ENCODE results near the gene CAPZA2. TPM values are rescaled to one million over a fixed set of nuclear protein-coding genes. Genes with fewer than 3 reads are reported as not detected.
A peak's percentile ranks its signal among the peaks of the same experiment; 100 is the strongest.
"Not testable (repeated sequence)": the region's sequence is repeated elsewhere in the genome, so short reads cannot be mapped to it uniquely, and the experiment has no call there.

CAPZA2 gene
- total RNA-seq (2014; rRNA removed; shearing (Covaris generic)) = 116 and 152 TPM in 2 replicates

DNA sequence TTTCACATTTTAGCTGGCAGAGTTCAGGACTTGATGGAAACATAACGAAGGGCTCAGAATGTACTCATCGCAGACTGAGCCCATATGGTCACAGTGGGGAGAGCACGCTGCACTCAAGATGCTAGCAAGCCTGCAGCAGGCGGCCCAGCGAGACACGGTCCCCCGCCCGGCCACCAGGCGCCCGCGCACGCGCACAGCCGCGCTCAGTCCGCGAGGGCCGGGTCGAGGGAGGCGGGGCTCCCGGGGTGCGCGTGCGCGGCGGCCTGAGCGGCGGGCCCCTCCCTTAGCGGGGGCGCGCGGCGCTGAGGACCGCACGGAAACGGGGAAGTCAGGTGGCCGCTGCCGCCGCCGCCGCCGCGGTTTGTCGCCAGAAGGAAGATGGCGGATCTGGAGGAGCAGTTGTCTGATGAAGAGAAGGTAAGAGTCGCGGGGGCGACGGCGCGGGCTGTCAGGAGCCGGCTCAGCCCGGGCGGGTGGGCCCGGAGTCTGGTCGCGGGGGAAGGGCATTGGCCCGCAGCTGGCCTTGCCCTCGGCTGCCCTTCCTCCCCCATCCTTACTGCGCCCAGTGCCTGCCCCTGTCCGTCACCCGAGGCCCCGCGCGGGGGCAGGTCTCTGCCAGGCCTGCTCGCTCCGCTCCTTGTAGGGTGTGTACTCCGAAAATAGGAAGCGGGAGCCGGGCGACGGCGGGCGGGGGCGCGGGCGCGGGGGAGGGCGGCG lies at the start of gene CAPZA2:
Gene CAPZA2 (plus strand): TSS at position 354 of the 717 bp plus-strand sequence. CDS start 25 bp downstream, at position 379.
- Histone ChIP-seq H3K36me3 (replicated peaks; ENCODE audit: control insufficient read depth, insufficient read depth, low read length) (no peaks in the 10 kb centered on the region), H3K4me3 (ENCODE audit: insufficient read depth, low read depth, low read length) (peak within 1 kb of the TSS; percentile 96), H3K27me3 (ENCODE audit: control insufficient read depth, insufficient read depth, low read length) (no peaks in the 10 kb centered on the region)
- peak; percentile 100 for DNase-seq

DNA sequence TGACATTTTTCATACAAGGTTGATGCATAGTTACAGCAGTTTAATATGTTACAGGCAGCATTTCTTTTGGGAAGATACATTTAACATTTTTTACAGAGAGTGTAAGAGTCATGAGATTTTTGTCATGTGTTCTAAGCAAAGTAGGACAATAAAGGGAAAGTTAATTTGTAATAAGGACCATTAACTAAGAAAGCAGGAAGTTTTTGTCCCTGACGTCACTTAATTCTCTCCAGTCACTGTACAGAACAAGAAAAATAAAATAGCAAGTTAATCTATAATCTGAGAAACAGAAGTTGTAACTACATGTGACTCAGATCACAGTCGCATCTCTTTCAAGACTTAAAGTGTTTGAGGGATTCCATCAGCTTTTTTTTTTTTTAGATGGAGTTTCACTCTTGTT lies 49.5 kb upstream of the CAPZA2 start:
- no peaks in the 10 kb centered on the region for H3K36me3 ChIP-seq (replicated peaks; ENCODE audit: control insufficient read depth, insufficient read depth, low read length)
- H3K27me3 ChIP-seq (ENCODE audit: control insufficient read depth, insufficient read depth, low read length) = no peaks in the 10 kb centered on the region
- no peak for DNase-seq
- no peak overlapping the region for H3K4me3 ChIP-seq (ENCODE audit: insufficient read depth, low read depth, low read length)

- H3K27me3 ChIP-seq (ENCODE audit: control insufficient read depth, insufficient read depth, low read length); H3K4me3 ChIP-seq (ENCODE audit: insufficient read depth, low read depth, low read length); H3K36me3 ChIP-seq (replicated peaks; ENCODE audit: control insufficient read depth, insufficient read depth, low read length); DNase-seq: not testable (repeated sequence)
These were observed 49.0 kb upstream of the CAPZA2 start for GRCh38 chr7:116813371-116813770.

DNA sequence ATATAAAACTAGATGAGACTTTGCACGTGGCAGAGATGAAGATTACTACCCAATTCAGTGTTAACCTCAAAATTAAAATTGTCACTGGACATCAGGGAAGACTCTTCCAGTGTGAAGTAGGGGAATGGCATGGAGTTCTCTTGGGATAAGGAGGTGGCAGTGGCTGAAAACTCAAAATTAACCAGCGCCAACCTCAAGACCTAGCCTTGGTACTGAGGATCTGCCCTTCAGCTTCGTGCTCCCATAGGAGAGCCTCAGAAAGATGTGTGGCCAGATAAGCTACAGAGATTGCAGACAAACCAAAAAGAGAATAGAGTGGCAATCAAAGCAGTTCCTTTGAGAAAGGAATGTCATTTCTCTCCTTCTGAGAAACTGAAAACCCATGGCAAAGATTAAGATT lies 47.3 kb upstream of the CAPZA2 start:
- H3K36me3 ChIP-seq (replicated peaks; ENCODE audit: control insufficient read depth, insufficient read depth, low read length) = no peaks in the 10 kb centered on the region
- no peak for DNase-seq
- H3K4me3 ChIP-seq (ENCODE audit: insufficient read depth, low read depth, low read length) = no peak overlapping the region
- H3K27me3 ChIP-seq (ENCODE audit: control insufficient read depth, insufficient read depth, low read length) = no peaks in the 10 kb centered on the region

DNA sequence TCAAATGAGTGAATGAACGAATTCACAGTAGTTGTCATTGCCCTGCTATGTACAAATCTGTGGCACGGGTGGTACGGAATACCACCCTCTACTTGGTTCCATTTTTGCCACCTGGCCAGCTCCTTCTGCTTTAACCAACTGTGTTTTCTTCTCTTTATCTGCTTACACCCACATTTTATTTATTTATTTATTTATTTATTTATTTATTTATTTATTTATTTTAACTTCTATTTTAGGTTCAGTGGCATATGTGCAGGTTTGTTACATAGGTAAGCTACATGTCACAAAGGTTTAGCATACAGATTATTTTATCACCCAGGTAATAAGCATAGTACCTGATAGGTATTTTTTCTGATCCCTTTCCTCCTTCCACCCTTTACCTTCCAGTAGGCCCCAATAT lies 42.2 kb upstream of the CAPZA2 start:
- H3K4me3 ChIP-seq (ENCODE audit: insufficient read depth, low read depth, low read length) = no peak overlapping the region
- H3K27me3 ChIP-seq (ENCODE audit: control insufficient read depth, insufficient read depth, low read length) = no peaks in the 10 kb centered on the region
- DNase-seq = no peak
- no peaks in the 10 kb centered on the region for H3K36me3 ChIP-seq (replicated peaks; ENCODE audit: control insufficient read depth, insufficient read depth, low read length)

- not testable (repeated sequence) for H3K27me3 ChIP-seq (ENCODE audit: control insufficient read depth, insufficient read depth, low read length); H3K36me3 ChIP-seq (replicated peaks; ENCODE audit: control insufficient read depth, insufficient read depth, low read length); H3K4me3 ChIP-seq (ENCODE audit: insufficient read depth, low read depth, low read length); DNase-seq
These were observed 40.7 kb upstream of the CAPZA2 start for GRCh38 chr7:116821647-116822046.

DNA sequence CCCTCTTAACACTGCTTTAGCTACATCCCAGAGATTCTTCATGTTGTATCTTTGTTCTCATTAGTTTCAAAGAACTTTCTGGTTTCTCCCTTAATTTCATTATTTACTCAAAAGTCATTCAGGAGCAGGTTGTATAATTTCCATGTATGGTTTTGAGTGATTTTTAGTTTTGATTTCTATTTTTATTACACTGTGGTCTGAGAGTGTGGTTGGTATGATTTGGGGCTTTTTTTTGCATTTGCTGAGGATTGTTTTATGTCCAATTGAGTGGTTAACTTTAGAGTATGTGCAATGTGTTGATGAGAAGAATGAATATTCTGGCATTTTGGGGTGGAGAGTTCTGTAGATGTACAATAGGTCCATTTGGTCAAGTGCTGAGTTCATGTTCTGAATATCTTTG lies 37.9 kb upstream of the CAPZA2 start:
- Histone ChIP-seq H3K36me3 (replicated peaks; ENCODE audit: control insufficient read depth, insufficient read depth, low read length) (no peaks in the 10 kb centered on the region), H3K4me3 (ENCODE audit: insufficient read depth, low read depth, low read length) (no peak overlapping the region), H3K27me3 (ENCODE audit: control insufficient read depth, insufficient read depth, low read length) (no peaks in the 10 kb centered on the region)
- DNase-seq = no peak

DNA sequence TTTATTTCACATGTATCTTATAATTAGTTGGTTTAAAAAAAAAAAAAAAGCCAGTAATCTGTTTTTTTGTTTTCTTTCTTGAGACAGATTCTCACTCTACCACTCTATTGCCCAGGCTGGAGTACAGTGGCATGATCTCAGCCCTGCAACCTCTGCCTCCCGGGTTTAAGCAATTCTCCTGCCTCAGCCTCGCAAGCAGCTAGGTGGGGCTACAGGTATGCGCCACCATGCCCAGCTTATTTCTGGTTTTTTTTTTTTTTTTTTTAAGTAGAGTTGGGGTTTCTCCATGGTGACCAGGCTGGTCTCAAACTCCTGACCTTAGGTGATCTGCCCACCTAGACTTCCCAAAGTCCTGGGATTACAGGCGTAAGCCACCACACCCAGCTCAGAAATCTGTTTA lies 34.1 kb upstream of the CAPZA2 start:
- Histone ChIP-seq H3K4me3 (ENCODE audit: insufficient read depth, low read depth, low read length) (no peak overlapping the region), H3K27me3 (ENCODE audit: control insufficient read depth, insufficient read depth, low read length) (no peaks in the 10 kb centered on the region), H3K36me3 (replicated peaks; ENCODE audit: control insufficient read depth, insufficient read depth, low read length) (no peaks in the 10 kb centered on the region)
- no peak for DNase-seq

DNA sequence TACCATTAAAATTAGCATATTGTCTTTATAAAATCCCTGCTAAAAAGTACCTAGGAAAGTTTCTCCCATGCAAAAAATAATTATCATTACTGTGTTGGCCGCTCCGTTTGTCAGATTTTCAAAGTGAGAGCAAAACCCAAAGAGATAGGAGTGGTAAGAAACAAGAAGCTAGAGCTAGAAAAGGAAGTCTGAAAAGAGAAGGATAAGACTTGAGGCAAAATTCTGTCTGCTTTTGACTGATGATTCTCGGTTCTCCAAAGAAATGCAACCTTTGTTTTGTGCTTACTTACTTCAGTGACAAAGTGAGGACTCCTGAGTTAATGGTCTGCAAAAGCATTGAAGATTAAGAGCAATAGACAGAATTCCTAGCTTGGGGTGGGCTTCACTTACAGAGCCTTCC lies 33.3 kb upstream of the CAPZA2 start:
- H3K27me3 ChIP-seq (ENCODE audit: control insufficient read depth, insufficient read depth, low read length) = no peaks in the 10 kb centered on the region
- no peaks in the 10 kb centered on the region for H3K36me3 ChIP-seq (replicated peaks; ENCODE audit: control insufficient read depth, insufficient read depth, low read length)
- H3K4me3 ChIP-seq (ENCODE audit: insufficient read depth, low read depth, low read length) = no peak overlapping the region
- no peak for DNase-seq

- DNase-seq = no peak
These were observed 32.9 kb upstream of the CAPZA2 start for GRCh38 chr7:116829493-116829892.

DNA sequence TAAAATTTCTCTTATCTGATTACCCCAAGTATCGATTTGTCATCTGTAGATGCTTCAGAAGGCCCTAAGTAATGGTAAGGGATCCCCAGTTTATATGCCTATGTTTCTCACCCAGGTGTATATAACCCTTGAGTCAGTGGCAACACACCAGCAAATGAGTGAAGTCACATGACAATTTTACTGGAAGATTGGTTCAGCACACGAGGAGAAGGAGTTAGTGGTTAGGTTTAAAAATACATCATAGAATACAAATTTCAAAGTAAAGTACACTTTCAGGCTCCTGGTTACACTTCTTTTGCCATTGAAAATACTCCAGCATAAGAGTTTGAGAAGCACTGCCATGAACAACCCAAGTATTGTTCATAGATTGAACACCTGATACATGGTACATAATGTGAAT lies 29.7 kb upstream of the CAPZA2 start:
- no peak for DNase-seq

More at GRCh38 chr7:116829493-116829892, 32.9 kb upstream of the CAPZA2 start:
- no peak overlapping the region for H3K4me3 ChIP-seq (ENCODE audit: insufficient read depth, low read depth, low read length)
- H3K27me3 ChIP-seq (ENCODE audit: control insufficient read depth, insufficient read depth, low read length) = no peaks in the 10 kb centered on the region
- no peaks in the 10 kb centered on the region for H3K36me3 ChIP-seq (replicated peaks; ENCODE audit: control insufficient read depth, insufficient read depth, low read length)

GRCh38 chr7:116834815-116835504 lies 27.4 kb upstream of the CAPZA2 start:
- DNase-seq = no peak
- H3K36me3 ChIP-seq (replicated peaks; ENCODE audit: control insufficient read depth, insufficient read depth, low read length) = no peaks in the 10 kb centered on the region
- no peak overlapping the region for H3K4me3 ChIP-seq (ENCODE audit: insufficient read depth, low read depth, low read length)
- H3K27me3 ChIP-seq (ENCODE audit: control insufficient read depth, insufficient read depth, low read length) = no peaks in the 10 kb centered on the region

More for the DNA sequence above, 29.7 kb upstream of the CAPZA2 start:
- Histone ChIP-seq H3K27me3 (ENCODE audit: control insufficient read depth, insufficient read depth, low read length) (no peaks in the 10 kb centered on the region), H3K36me3 (replicated peaks; ENCODE audit: control insufficient read depth, insufficient read depth, low read length) (no peaks in the 10 kb centered on the region), H3K4me3 (ENCODE audit: insufficient read depth, low read depth, low read length) (no peak overlapping the region)

GRCh38 chr7:116836048-116836447 lies 26.3 kb upstream of the CAPZA2 start:
- DNase-seq = no peak
- H3K4me3 ChIP-seq (ENCODE audit: insufficient read depth, low read depth, low read length) = no peak overlapping the region
- H3K36me3 ChIP-seq (replicated peaks; ENCODE audit: control insufficient read depth, insufficient read depth, low read length) = no peaks in the 10 kb centered on the region
- no peaks in the 10 kb centered on the region for H3K27me3 ChIP-seq (ENCODE audit: control insufficient read depth, insufficient read depth, low read length)

DNA sequence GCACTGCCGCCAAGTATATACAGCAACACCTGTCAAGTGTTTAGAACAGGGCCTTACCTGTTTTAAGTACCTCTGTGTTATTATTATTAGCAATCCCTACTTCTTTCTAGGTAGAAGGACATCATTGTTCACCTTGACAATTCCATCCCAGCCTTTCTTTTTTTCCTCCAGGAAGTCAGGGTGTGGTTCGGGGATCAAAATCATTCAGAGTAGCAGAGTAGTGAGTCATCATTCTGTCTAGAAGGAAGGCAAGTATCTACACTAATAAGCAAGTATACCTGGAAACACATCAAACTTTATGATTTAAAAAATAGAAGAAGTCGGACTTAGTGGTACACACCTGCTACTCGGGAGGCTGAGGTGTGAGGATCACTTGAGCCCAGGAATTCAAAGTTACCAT lies 25.5 kb upstream of the CAPZA2 start:
- H3K27me3 ChIP-seq (ENCODE audit: control insufficient read depth, insufficient read depth, low read length) = no peaks in the 10 kb centered on the region
- no peak overlapping the region for H3K4me3 ChIP-seq (ENCODE audit: insufficient read depth, low read depth, low read length)
- H3K36me3 ChIP-seq (replicated peaks; ENCODE audit: control insufficient read depth, insufficient read depth, low read length) = no peaks in the 10 kb centered on the region
- no peak for DNase-seq

- no peak for DNase-seq
- H3K36me3 ChIP-seq (replicated peaks; ENCODE audit: control insufficient read depth, insufficient read depth, low read length) = no peaks in the 10 kb centered on the region
- H3K4me3 ChIP-seq (ENCODE audit: insufficient read depth, low read depth, low read length) = no peak overlapping the region
- no peaks in the 10 kb centered on the region for H3K27me3 ChIP-seq (ENCODE audit: control insufficient read depth, insufficient read depth, low read length)
These were observed 24.8 kb upstream of the CAPZA2 start for GRCh38 chr7:116837586-116837985.
